GM10248 (cell line): ENCODE results near the gene NSG2.

ENCODE experiments used
- CTCF ChIA-PET: fragments of 300-600 bp; sonication (Branson Sonifier 250); formaldehyde crosslinking; extraction: SDS; loops from one replicate; lab custom pipeline; 2021; ENCODE audit warnings: antibody characterized with exemption; lab: Yijun Ruan, JAX
- POLR2A ChIA-PET: fragments of 350-650 bp; sonication (Branson Sonifier 250); formaldehyde crosslinking; extraction: SDS; loops from one replicate; lab custom pipeline; 2020; ENCODE audit warnings: antibody characterized with exemption; lab: Yijun Ruan, JAX
- DNase-seq: peaks from one replicate; pipeline ENCODE4 v3.0.0; 2012; ENCODE audit errors: extremely low spot score
- CTCF ChIP-seq: IDR thresholded peaks from 2 replicates; pipeline ENCODE4 v1.5.1; 2012; ENCODE audit warnings: mild to moderate bottlenecking, low read depth; ENCODE audit errors: extremely low read depth, missing control alignments, control extremely low read depth

NSG2 gene

GRCh38 chr5:174157048-174157447 lies 111.5 kb downstream of the NSG2 start:
- no peak for DNase-seq
- ChIA-PET CTCF (interaction anchor here (1.8 kb wide), 1 partner anchor 155 kb away, joined by 6 read pairs; no protein-coding TSS in a partner anchor), POLR2A (no interaction called here)
- TF ChIP-seq CTCF = no peak
